DND-41 (cell line): Measurements from ENCODE around the gene EQTN.

Experiments used
- EZH2 ChIP-seq: IDR thresholded peaks from 3 replicates; pipeline ENCODE4 v1.6.1; 2012; ENCODE audit warnings: borderline replicate concordance, low read depth, mild to moderate bottlenecking, moderate library complexity, low read length, inconsistent platforms; ENCODE audit not compliant: severe bottlenecking
- TF ChIP-seq, protein P1 (sequence below): IDR thresholded peaks from 2 replicates; pipeline ENCODE4 v1.5.1; 2012; ENCODE audit warnings: borderline replicate concordance, low read length, moderate library complexity, mild to moderate bottlenecking; ENCODE audit not compliant: poor library complexity, severe bottlenecking; ENCODE audit errors: extremely low read depth

DNA sequence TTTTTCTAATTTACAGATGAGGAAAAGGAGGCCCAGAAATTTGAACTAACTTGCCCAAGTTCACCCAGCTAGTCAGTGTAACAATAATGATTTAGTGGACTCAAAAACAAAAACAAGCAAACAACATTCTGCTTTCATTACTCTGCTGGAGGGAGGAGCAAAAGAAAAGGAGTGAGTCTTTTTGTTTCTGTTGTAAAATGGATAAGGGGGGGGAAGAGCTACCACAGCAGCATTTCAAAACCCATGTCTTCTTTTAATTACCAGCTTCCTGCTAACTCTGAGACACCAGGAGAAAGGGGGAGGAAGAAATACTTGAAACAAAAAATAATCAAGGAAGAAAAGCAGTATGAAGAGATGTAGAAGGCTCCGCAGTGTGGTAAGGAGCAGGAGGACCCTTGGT lies 39.2 kb upstream of the EQTN start:
- TF ChIP-seq, protein P1, sequence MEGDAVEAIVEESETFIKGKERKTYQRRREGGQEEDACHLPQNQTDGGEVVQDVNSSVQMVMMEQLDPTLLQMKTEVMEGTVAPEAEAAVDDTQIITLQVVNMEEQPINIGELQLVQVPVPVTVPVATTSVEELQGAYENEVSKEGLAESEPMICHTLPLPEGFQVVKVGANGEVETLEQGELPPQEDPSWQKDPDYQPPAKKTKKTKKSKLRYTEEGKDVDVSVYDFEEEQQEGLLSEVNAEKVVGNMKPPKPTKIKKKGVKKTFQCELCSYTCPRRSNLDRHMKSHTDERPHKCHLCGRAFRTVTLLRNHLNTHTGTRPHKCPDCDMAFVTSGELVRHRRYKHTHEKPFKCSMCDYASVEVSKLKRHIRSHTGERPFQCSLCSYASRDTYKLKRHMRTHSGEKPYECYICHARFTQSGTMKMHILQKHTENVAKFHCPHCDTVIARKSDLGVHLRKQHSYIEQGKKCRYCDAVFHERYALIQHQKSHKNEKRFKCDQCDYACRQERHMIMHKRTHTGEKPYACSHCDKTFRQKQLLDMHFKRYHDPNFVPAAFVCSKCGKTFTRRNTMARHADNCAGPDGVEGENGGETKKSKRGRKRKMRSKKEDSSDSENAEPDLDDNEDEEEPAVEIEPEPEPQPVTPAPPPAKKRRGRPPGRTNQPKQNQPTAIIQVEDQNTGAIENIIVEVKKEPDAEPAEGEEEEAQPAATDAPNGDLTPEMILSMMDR: no peak
- no peak for TF ChIP-seq EZH2
